Glutamatergic neuron (in vitro differentiated cells): ENCODE data around the gene MSLN. TPM values are rescaled to one million over a fixed set of nuclear protein-coding genes. Genes with fewer than 3 reads are reported as not detected.

Source experiments
- DNase-seq: peaks from one replicate; pipeline ENCODE4 v3.0.0; 2022
- H3K27ac Mint-ChIP-seq: one replicate; pipeline ENCODE4 v1.8.0; 2020; ENCODE audit warnings: mild to moderate bottlenecking, mixed read lengths, inconsistent platforms; ENCODE audit not compliant: unreplicated experiment
- H3K27me3 Mint-ChIP-seq: one replicate; pipeline ENCODE4 v1.8.0; 2020; ENCODE audit warnings: mild to moderate bottlenecking, moderate library complexity, mixed read lengths, inconsistent platforms; ENCODE audit not compliant: unreplicated experiment
- H3K36me3 Mint-ChIP-seq: one replicate; pipeline ENCODE4 v1.8.0; 2020; ENCODE audit warnings: mild to moderate bottlenecking, mixed read lengths, inconsistent platforms; ENCODE audit not compliant: unreplicated experiment
- H3K4me1 Mint-ChIP-seq: one replicate; pipeline ENCODE4 v1.8.0; 2020; ENCODE audit warnings: mild to moderate bottlenecking, low read depth, mixed read lengths, inconsistent platforms; ENCODE audit not compliant: unreplicated experiment
- H3K4me3 Mint-ChIP-seq: one replicate; pipeline ENCODE4 v1.8.0; 2020; ENCODE audit warnings: mild to moderate bottlenecking, mixed read lengths, inconsistent platforms; ENCODE audit not compliant: unreplicated experiment
- H3K9me3 Mint-ChIP-seq: one replicate; pipeline ENCODE4 v1.8.0; 2020; ENCODE audit warnings: mild to moderate bottlenecking, moderate library complexity, mixed read lengths, inconsistent platforms; ENCODE audit not compliant: unreplicated experiment
- total RNA-seq: library from RNA; stranded (reverse); fragmentation: NEBNext Ultra II Directional; extraction: Animal tissue kit (Norgen Biotek cat#: 25700); gene quantifications from one replicate; pipeline ENCODE4 v1.2.1, GENCODE V29; 2021; ENCODE audit not compliant: unreplicated experiment
- TF ChIP-seq, protein P1 (sequence below): fragments of 200-600 bp; sonication (generic); IDR thresholded peaks from one replicate; pipeline ENCODE4 v1.5.0; 2021; ENCODE audit not compliant: partially characterized antibody, unreplicated experiment

Gene MSLN
- total RNA-seq, 1 donor from 2014 or later, result not detected

DNA sequence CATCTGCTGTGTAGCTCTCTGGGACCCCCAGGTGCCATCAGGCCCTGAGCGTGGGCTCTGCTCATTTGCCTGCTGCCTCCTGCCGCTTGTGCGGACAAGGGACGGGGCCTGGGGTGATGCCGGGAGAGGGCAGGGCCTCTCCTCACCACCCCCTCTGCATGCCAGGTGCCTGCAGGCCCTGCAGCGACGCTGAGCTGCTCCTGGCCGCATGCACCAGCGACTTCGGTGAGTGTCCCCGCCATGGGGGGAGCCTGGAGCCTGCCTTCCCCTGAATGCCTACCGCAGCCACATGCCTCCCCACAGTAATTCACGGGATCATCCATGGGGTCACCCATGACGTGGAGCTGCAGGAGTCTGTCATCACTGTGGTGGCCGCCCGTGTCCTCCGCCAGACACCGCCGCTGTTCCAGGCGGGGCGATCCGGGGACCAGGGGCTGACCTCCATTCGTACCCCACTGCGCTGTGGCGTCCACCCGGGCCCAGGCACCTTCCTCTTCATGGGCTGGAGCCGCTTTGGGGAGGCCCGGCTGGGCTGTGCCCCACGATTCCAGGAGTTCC, 43.7 kb upstream of the MSLN start:
- TF ChIP-seq, protein P1, sequence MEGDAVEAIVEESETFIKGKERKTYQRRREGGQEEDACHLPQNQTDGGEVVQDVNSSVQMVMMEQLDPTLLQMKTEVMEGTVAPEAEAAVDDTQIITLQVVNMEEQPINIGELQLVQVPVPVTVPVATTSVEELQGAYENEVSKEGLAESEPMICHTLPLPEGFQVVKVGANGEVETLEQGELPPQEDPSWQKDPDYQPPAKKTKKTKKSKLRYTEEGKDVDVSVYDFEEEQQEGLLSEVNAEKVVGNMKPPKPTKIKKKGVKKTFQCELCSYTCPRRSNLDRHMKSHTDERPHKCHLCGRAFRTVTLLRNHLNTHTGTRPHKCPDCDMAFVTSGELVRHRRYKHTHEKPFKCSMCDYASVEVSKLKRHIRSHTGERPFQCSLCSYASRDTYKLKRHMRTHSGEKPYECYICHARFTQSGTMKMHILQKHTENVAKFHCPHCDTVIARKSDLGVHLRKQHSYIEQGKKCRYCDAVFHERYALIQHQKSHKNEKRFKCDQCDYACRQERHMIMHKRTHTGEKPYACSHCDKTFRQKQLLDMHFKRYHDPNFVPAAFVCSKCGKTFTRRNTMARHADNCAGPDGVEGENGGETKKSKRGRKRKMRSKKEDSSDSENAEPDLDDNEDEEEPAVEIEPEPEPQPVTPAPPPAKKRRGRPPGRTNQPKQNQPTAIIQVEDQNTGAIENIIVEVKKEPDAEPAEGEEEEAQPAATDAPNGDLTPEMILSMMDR, result no peak
- H3K4me3 Mint-ChIP-seq, result peak overlapping the region; percentile 85
- no peak overlapping the region for H3K27ac Mint-ChIP-seq
- H3K36me3 Mint-ChIP-seq, result no peaks in the 10 kb centered on the region
- no peak for DNase-seq
- peaks cover 17% of the 10 kb centered on the region for H3K4me1 Mint-ChIP-seq
- H3K27me3 Mint-ChIP-seq, result peaks cover 25% of the 10 kb centered on the region
- H3K9me3 Mint-ChIP-seq, result peaks cover 20% of the 10 kb centered on the region

DNA sequence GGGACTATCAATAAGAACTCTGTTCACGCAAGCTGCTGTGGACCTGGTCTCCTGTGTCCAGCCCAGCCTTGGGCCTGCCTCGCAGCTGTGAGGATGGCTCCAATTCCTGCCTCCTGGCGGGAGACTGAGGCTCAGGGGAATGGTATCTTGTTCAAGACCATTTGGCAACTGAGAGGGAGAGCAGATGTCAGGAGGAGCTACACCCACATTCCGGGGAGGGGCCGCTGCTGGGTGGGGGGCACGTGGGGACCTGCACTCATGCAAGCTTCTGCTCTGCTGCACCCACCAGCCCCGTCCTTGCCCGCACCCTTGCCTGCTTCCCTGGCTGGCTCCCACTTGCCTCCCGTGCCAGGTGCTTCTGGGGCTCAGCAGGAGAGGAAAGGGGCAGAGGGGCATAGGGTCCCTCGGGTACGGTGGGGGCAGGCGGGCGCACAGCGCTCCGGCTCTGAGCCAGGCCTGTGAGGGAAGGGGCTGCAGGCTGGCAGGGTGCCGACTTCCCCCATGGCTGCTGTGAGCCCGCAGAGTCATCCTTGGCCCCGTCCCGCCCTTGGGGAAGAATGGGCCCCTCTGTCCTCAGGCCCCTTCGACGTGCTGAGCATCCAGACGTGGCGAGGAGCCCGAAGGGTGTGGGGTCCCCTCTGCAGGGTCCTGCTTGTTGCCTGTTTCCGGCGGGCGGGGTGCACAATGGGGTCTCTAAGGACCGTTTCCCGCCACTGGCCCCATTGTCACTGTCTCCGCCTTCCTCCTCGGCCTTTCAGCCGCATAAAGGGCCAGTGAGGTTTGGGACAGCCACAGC, 42.9 kb upstream of the MSLN start:
- Mint-ChIP-seq H3K4me3 (peak overlapping the region; percentile 64), H3K36me3 (no peaks in the 10 kb centered on the region), H3K4me1 (peaks cover 15% of the 10 kb centered on the region), H3K27me3 (peaks cover 22% of the 10 kb centered on the region), H3K27ac (peak overlapping the region; percentile 64), H3K9me3 (peaks cover 18% of the 10 kb centered on the region)
- DNase-seq, result no peak
- TF ChIP-seq, protein P1, result no peak

DNA sequence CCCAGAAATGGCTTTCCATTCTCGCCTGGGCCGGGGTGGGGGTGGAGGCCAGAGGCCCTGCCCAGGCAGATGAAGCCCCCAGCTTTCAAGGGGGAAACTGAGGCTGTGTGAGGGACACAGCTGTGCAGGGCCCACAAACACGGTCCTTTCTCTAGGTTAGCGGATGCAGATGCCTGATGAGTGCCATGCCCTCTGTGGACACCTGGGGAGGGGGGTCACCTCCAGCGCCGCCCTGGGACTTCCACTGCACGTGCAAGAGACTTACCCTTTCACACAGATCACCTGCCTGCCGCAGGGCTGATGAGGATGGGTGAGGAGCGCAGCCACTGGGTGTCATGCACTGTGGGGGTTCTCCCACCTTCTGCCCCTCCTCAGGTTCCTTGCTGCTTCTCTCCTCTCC, 42.1 kb upstream of the MSLN start:
- Mint-ChIP-seq H3K9me3 (peaks cover 14% of the 10 kb centered on the region), H3K27ac (peak overlapping the region; percentile 99), H3K27me3 (peaks cover 18% of the 10 kb centered on the region), H3K4me1 (peaks cover 14% of the 10 kb centered on the region), H3K36me3 (no peaks in the 10 kb centered on the region), H3K4me3 (peak overlapping the region; percentile 81)
- DNase-seq, result no peak
- TF ChIP-seq, protein P1, result no peak

DNA sequence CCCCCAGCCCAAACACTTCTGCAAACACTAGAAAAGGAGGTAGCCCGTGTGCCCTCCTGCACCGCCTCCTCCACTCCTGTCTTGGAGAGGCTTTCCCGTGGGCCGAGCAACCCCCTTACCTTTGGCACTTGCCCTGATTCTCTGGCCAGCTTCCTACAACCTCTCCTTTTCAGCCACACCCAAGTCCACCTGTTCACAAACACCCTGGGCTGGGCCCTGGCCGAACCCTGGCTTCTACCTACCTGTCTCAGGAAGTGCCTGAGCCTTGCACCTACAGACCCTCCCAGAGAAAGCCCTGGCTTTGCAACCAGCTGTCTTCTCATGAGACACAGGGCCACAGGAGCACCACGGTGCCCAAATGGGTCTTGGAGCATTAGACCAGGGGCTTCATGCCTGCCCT, 41.6 kb upstream of the MSLN start:
- H3K27ac Mint-ChIP-seq, result peak overlapping the region; percentile 99
- DNase-seq, result no peak
- no peaks in the 10 kb centered on the region for H3K36me3 Mint-ChIP-seq
- H3K4me3 Mint-ChIP-seq, result peak overlapping the region; percentile 81
- H3K4me1 Mint-ChIP-seq, result peaks cover 14% of the 10 kb centered on the region
- H3K27me3 Mint-ChIP-seq, result peaks cover 15% of the 10 kb centered on the region
- H3K9me3 Mint-ChIP-seq, result peaks cover 11% of the 10 kb centered on the region
- TF ChIP-seq, protein P1, result no peak
